Measurements from ENCODE around the gene H2BK1. TPM values are rescaled to one million over a fixed set of nuclear protein-coding genes. Genes with fewer than 3 reads are reported as not detected.

H2BK1 gene
- total RNA-seq, 1 experiment from 2014 or later: 0.69 TPM

DNA sequence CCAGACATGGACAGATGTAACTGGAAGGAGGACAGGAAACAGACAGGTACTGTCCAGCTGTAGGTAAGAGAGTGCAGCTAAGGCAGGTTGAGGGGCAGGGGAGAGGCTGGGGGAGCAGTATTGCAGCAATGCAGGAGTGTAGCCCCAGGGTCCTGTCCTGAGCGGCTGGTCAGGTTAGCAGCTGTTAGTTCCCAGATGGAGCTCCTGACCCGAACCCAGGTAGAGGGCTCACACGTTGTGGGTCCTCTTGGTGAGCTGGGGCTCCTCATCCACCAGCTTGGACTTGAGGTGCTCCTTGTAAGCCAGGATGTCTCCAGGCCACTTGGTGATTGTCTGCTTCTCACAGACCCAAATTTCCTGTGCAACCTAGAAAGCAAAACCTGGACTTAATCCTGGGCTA is 3.5 kb upstream of the H2BK1 start:
- Histone ChIP-seq H3K4me1 (ENCODE audit: control insufficient read depth in 1 of 2, insufficient read depth in 2 of 2, low read length in 2 of 2) (no peaks in the 10 kb centered on the region), H3K4me2 (ENCODE audit: low read length) (no peak overlapping the region), H3K27me3 (ENCODE audit: insufficient read depth, low read length) (no peaks in the 10 kb centered on the region)

More for the DNA sequence above, 3.5 kb upstream of the H2BK1 start:
- ATAC-seq (no peak), DNase-seq (ENCODE audit: low read depth, low spot score) (no peak)
- Histone ChIP-seq H3K9ac (ENCODE audit: low read length) (no peak overlapping the region), H3K9me3 (ENCODE audit: control insufficient read depth in 1 of 2, insufficient read depth in 1 of 2, low read depth in 1 of 2, low read length in 2 of 2) (no peaks in the 10 kb centered on the region), H3K36me3 (ENCODE audit: control insufficient read depth in 1 of 2, insufficient read depth in 2 of 2, low read length in 2 of 2) (peaks cover 32 to 49% of the 10 kb centered on the region in 2 experiments; a peak in 3 of 4 replicates), H3K9me2 (ENCODE audit: insufficient read depth) (no peaks in the 10 kb centered on the region), H3K27ac (ENCODE audit: low read depth, low read length) (no peak overlapping the region), H3K4me3 (replicated peaks in 1 of 2; ENCODE audit: low read depth in 1 of 2, low read length in 2 of 2) (no peak overlapping the region), H2AFZ (ENCODE audit: low read depth, low read length, poor library complexity, severe bottlenecking) (no peak overlapping the region), H3K79me2 (ENCODE audit: insufficient read depth, low read length) (no peaks in the 10 kb centered on the region), H4K20me1 (ENCODE audit: insufficient read depth) (no peaks in the 10 kb centered on the region)
- intact Hi-C loops (cut with micrococcal nuclease): no loop called here
- CTCF ChIA-PET: no interaction called here
- POLR2A ChIA-PET: interaction anchor here (1.3 kb wide), 1 partner anchor 14 kb away, joined by 4 read pairs; the partner anchor contains the start of gene ABCF2
- no TSS peak for BruUV-seq (replicated peaks)
- TF ChIP-seq, protein P1, sequence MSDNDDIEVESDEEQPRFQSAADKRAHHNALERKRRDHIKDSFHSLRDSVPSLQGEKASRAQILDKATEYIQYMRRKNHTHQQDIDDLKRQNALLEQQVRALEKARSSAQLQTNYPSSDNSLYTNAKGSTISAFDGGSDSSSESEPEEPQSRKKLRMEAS (IDR thresholded peaks at IDR 0.05): no peak
- TF ChIP-seq, protein P2, sequence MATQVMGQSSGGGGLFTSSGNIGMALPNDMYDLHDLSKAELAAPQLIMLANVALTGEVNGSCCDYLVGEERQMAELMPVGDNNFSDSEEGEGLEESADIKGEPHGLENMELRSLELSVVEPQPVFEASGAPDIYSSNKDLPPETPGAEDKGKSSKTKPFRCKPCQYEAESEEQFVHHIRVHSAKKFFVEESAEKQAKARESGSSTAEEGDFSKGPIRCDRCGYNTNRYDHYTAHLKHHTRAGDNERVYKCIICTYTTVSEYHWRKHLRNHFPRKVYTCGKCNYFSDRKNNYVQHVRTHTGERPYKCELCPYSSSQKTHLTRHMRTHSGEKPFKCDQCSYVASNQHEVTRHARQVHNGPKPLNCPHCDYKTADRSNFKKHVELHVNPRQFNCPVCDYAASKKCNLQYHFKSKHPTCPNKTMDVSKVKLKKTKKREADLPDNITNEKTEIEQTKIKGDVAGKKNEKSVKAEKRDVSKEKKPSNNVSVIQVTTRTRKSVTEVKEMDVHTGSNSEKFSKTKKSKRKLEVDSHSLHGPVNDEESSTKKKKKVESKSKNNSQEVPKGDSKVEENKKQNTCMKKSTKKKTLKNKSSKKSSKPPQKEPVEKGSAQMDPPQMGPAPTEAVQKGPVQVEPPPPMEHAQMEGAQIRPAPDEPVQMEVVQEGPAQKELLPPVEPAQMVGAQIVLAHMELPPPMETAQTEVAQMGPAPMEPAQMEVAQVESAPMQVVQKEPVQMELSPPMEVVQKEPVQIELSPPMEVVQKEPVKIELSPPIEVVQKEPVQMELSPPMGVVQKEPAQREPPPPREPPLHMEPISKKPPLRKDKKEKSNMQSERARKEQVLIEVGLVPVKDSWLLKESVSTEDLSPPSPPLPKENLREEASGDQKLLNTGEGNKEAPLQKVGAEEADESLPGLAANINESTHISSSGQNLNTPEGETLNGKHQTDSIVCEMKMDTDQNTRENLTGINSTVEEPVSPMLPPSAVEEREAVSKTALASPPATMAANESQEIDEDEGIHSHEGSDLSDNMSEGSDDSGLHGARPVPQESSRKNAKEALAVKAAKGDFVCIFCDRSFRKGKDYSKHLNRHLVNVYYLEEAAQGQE (IDR thresholded peaks at IDR 0.05; ENCODE audit: low read depth): no peak
- TF ChIP-seq ZNF274 (IDR thresholded peaks at IDR 0.05; ENCODE audit: low read depth, low read length): no peak
- TF ChIP-seq, protein P3, sequence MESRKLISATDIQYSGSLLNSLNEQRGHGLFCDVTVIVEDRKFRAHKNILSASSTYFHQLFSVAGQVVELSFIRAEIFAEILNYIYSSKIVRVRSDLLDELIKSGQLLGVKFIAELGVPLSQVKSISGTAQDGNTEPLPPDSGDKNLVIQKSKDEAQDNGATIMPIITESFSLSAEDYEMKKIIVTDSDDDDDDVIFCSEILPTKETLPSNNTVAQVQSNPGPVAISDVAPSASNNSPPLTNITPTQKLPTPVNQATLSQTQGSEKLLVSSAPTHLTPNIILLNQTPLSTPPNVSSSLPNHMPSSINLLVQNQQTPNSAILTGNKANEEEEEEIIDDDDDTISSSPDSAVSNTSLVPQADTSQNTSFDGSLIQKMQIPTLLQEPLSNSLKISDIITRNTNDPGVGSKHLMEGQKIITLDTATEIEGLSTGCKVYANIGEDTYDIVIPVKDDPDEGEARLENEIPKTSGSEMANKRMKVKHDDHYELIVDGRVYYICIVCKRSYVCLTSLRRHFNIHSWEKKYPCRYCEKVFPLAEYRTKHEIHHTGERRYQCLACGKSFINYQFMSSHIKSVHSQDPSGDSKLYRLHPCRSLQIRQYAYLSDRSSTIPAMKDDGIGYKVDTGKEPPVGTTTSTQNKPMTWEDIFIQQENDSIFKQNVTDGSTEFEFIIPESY (IDR thresholded peaks at IDR 0.05; ENCODE audit: extremely low read depth, insufficient replicate concordance, low read length): no peak
- no peak for TF ChIP-seq JUND (IDR thresholded peaks at IDR 0.05)
- no peak for TF ChIP-seq TCF7L2 (IDR thresholded peaks at IDR 0.05; ENCODE audit: borderline replicate concordance, extremely low read depth, insufficient read depth, insufficient read length)
- no peak for TF ChIP-seq SIN3A (IDR thresholded peaks at IDR 0.05; ENCODE audit: low read depth)
- no peak for TF ChIP-seq CEBPB (IDR thresholded peaks at IDR 0.05; ENCODE audit: low read depth)
- TF ChIP-seq ELF1 (IDR thresholded peaks at IDR 0.05; ENCODE audit: borderline replicate concordance, low read depth): no peak
- no peak for TF ChIP-seq CBX3 (IDR thresholded peaks at IDR 0.05; ENCODE audit: low read depth)
- no peak for TF ChIP-seq RAD21 (IDR thresholded peaks at IDR 0.05; ENCODE audit: low read depth)
- no peak for TF ChIP-seq EZH2 (IDR thresholded peaks at IDR 0.05)
- no peak for TF ChIP-seq SP1 (IDR thresholded peaks at IDR 0.05; ENCODE audit: low read depth)
- TF ChIP-seq SRF (IDR thresholded peaks at IDR 0.05; ENCODE audit: low read depth): no peak
- no peak for TF ChIP-seq ATF3 (IDR thresholded peaks at IDR 0.05)
- TF ChIP-seq FOSL1 (IDR thresholded peaks at IDR 0.05; ENCODE audit: low read depth): no peak
- RAD21 ChIA-PET (ENCODE audit: low non-redundant PET in 1 of 2, low total read pairs in 2 of 2, uncharacterized antibody in 2 of 2, unreplicated experiment in 2 of 2): no interaction called here

Data from HCT116 (cell line).